ENCODE results near the gene TIGD3. TPM values are rescaled to one million over a fixed set of nuclear protein-coding genes. Genes with fewer than 3 reads are reported as not detected.

The TIGD3 gene
- total RNA-seq, 1 donor from 2014 or later = 0.75 TPM

GRCh38 chr11:65310215-65310614 lies 44.3 kb upstream of the TIGD3 start:
- TF ChIP-seq, protein P1, sequence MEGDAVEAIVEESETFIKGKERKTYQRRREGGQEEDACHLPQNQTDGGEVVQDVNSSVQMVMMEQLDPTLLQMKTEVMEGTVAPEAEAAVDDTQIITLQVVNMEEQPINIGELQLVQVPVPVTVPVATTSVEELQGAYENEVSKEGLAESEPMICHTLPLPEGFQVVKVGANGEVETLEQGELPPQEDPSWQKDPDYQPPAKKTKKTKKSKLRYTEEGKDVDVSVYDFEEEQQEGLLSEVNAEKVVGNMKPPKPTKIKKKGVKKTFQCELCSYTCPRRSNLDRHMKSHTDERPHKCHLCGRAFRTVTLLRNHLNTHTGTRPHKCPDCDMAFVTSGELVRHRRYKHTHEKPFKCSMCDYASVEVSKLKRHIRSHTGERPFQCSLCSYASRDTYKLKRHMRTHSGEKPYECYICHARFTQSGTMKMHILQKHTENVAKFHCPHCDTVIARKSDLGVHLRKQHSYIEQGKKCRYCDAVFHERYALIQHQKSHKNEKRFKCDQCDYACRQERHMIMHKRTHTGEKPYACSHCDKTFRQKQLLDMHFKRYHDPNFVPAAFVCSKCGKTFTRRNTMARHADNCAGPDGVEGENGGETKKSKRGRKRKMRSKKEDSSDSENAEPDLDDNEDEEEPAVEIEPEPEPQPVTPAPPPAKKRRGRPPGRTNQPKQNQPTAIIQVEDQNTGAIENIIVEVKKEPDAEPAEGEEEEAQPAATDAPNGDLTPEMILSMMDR (conservative IDR thresholded peaks at IDR 0.05; ENCODE audit: low read depth, low read length) = no peak
- no peak for DNase-seq (ENCODE audit: low read depth)
- H3K4me3 ChIP-seq (ENCODE audit: low read depth, low read length) = no peak overlapping the region

- no peak for DNase-seq (ENCODE audit: low read depth)
- H3K4me3 ChIP-seq (ENCODE audit: low read depth, low read length) = no peak overlapping the region
- TF ChIP-seq, protein P1 (conservative IDR thresholded peaks at IDR 0.05; ENCODE audit: low read depth, low read length) = no peak
These were observed 43.8 kb upstream of the TIGD3 start for GRCh38 chr11:65310736-65311135.

- DNase-seq (ENCODE audit: low read depth) = no peak
- TF ChIP-seq, protein P1 (conservative IDR thresholded peaks at IDR 0.05; ENCODE audit: low read depth, low read length) = no peak
- H3K4me3 ChIP-seq (ENCODE audit: low read depth, low read length) = no peak overlapping the region
These were observed 43.3 kb upstream of the TIGD3 start for GRCh38 chr11:65311170-65311678.

GRCh38 chr11:65314501-65315203 lies 39.9 kb upstream of the TIGD3 start, which contains the start of gene CDC42EP2:
Gene CDC42EP2, plus strand, starts transcription at chr11:65314866. Its CDS starts 6,033 bp downstream, at chr11:65320899.
- no peak for DNase-seq (ENCODE audit: low read depth)
- H3K4me3 ChIP-seq (ENCODE audit: low read depth, low read length) = peak within 1 kb of the TSS; percentile 96
- TF ChIP-seq, protein P1 (conservative IDR thresholded peaks at IDR 0.05; ENCODE audit: low read depth, low read length) = no peak

- peak overlapping the region; percentile 96 for H3K4me3 ChIP-seq (ENCODE audit: low read depth, low read length)
- TF ChIP-seq, protein P1 (conservative IDR thresholded peaks at IDR 0.05; ENCODE audit: low read depth, low read length) = peak; percentile 87
- DNase-seq (ENCODE audit: low read depth) = no peak
These were observed 39.2 kb upstream of the TIGD3 start for GRCh38 chr11:65315204-65315865.

GRCh38 chr11:65315866-65316226 lies 38.7 kb upstream of the TIGD3 start:
- DNase-seq (ENCODE audit: low read depth) = no peak
- TF ChIP-seq, protein P1 (conservative IDR thresholded peaks at IDR 0.05; ENCODE audit: low read depth, low read length) = no peak
- H3K4me3 ChIP-seq (ENCODE audit: low read depth, low read length) = peak overlapping the region; percentile 96
